B cell (primary cell): Measurements from ENCODE around the gene CSF1R. TPM values are rescaled to one million over a fixed set of nuclear protein-coding genes. Genes with fewer than 3 reads are reported as not detected.

Source experiments
- ATAC-seq: fragments of 200-7000 bp; cut with Tn5 transposase; one replicate; pipeline ENCODE4 v1.10.0; 2021; ENCODE audit warnings: low read depth, mild to moderate bottlenecking, moderate number of reproducible peaks, moderate library complexity
- CTCF ChIA-PET: fragments of 350-600 bp; sonication (Branson Sonifier 250); formaldehyde crosslinking; loops from one replicate; lab custom pipeline; 2021; ENCODE audit warnings: antibody characterized with exemption, inconsistent platforms; lab: Charles Lee
- POLR2A ChIA-PET: fragments of 350-600 bp; sonication (Branson Sonifier 250); formaldehyde crosslinking; loops from one replicate; lab custom pipeline; 2021; ENCODE audit warnings: antibody characterized with exemption; lab: Charles Lee
- DNase-seq: peaks from one replicate; pipeline ENCODE4 v3.0.0; 2013
- H2AFZ ChIP-seq: 2 replicates; pipeline ENCODE4 v1.6.1; 2012; ENCODE audit warnings: mild to moderate bottlenecking, low read depth, low read length; ENCODE audit not compliant: insufficient read depth, poor library complexity, severe bottlenecking
- H3K27ac ChIP-seq, 2 donors: 1 replicate in 1 of 2; 2 replicates in 1 of 2; pipeline ENCODE4 v1.5.1; 2012 to 2013; ENCODE audit warnings: low read length in 2 of 2, mild to moderate bottlenecking in 2 of 2, moderate library complexity in 1 of 2
- H3K27me3 ChIP-seq, 4 experiments: fragments of 200-600 bp in 1 of 4; sonication (generic) in 1 of 4; replicated peaks in 1 of 4; 1 replicate in 2 of 4; 2 replicates in 2 of 4; pipeline versions ENCODE4 v1.6.1 to v1.7.0; 2013 to 2016; ENCODE audit warnings: low read length in 3 of 4, mild to moderate bottlenecking in 2 of 4, mixed read lengths in 1 of 4, moderate library complexity in 1 of 4; ENCODE audit not compliant: insufficient read depth in 4 of 4, control insufficient read depth in 3 of 4; ENCODE audit errors: control extremely low read depth in 1 of 4
- H3K36me3 ChIP-seq, 2 experiments: replicated peaks in 1 of 2; 1 replicate in 1 of 2; 2 replicates in 1 of 2; pipeline versions ENCODE4 v1.6.1 to v1.7.1; 2013; ENCODE audit warnings: low read length in 1 of 2; ENCODE audit not compliant: insufficient read depth in 2 of 2, control insufficient read depth in 1 of 2; ENCODE audit errors: control extremely low read depth in 1 of 2, extremely low read depth in 1 of 2
- H3K4me1 ChIP-seq, 2 donors: fragments of 200-600 bp in 1 of 2; sonication (generic) in 1 of 2; 1 replicate in 1 of 2; 2 replicates in 1 of 2; pipeline versions ENCODE4 v1.5.1 to v1.6.1; 2013 to 2017; ENCODE audit warnings: low read length in 2 of 2; ENCODE audit not compliant: control insufficient read depth in 2 of 2, insufficient read depth in 2 of 2
- H3K4me2 ChIP-seq: replicated peaks from 2 replicates; pipeline ENCODE3; 2012; ENCODE audit warnings: mild to moderate bottlenecking, low read depth, low read length; ENCODE audit not compliant: poor library complexity, severe bottlenecking
- H3K4me3 ChIP-seq, 5 experiments: fragments of 200-600 bp in 1 of 5; sonication (generic) in 1 of 5; 1 replicate in 3 of 5; 2 replicates in 2 of 5; pipeline versions ENCODE4 v1.5.1 to v1.7.0; 2011 to 2016; ENCODE audit warnings: low read length in 4 of 5, mild to moderate bottlenecking in 4 of 5, low read depth in 2 of 5, control low read depth in 1 of 5, moderate library complexity in 1 of 5; ENCODE audit not compliant: insufficient read depth in 1 of 5; ENCODE audit errors: control extremely low read depth in 1 of 5, extremely low read depth in 1 of 5
- H3K79me2 ChIP-seq: fragments of 200-600 bp; sonication (generic); one replicate; pipeline ENCODE4 v1.6.0; 2016; ENCODE audit warnings: low read length; ENCODE audit not compliant: control insufficient read depth, insufficient read depth
- H3K9ac ChIP-seq: fragments of 200-600 bp; sonication (generic); 2 replicates; pipeline ENCODE4 v1.6.1; 2017; ENCODE audit warnings: mild to moderate bottlenecking, low read length, moderate library complexity
- H3K9me3 ChIP-seq, 3 donors: one replicate each; pipeline versions ENCODE4 v1.6.1 to v1.7.1; 2013; ENCODE audit warnings: low read length in 2 of 3; ENCODE audit not compliant: control insufficient read depth in 2 of 3, insufficient read depth in 1 of 3; ENCODE audit errors: control extremely low read depth in 1 of 3
- H4K20me1 ChIP-seq: 2 replicates; pipeline ENCODE4 v1.6.0; 2012; ENCODE audit warnings: mild to moderate bottlenecking, low read length; ENCODE audit not compliant: insufficient read depth, control insufficient read depth, poor library complexity, severe bottlenecking
- H3K27ac Mint-ChIP-seq: one replicate; pipeline ENCODE4 v1.8.0; 2021; ENCODE audit warnings: mixed read lengths
- H3K27me3 Mint-ChIP-seq: one replicate; pipeline ENCODE4 v1.8.0; 2021; ENCODE audit warnings: mixed read lengths
- H3K4me1 Mint-ChIP-seq: one replicate; pipeline ENCODE4 v1.8.0; 2021; ENCODE audit warnings: mixed read lengths
- H3K4me3 Mint-ChIP-seq: one replicate; pipeline ENCODE4 v1.8.0; 2021; ENCODE audit warnings: mixed read lengths
- H3K9me3 Mint-ChIP-seq: one replicate; pipeline ENCODE4 v1.8.0; 2022; ENCODE audit warnings: mixed read lengths; ENCODE audit not compliant: insufficient read depth
- EZH2 ChIP-seq: IDR thresholded peaks from 2 replicates; pipeline ENCODE4 v1.6.1; 2012; ENCODE audit warnings: borderline replicate concordance, low read depth, mild to moderate bottlenecking, moderate library complexity, low read length; ENCODE audit not compliant: insufficient read depth, poor library complexity, severe bottlenecking
- WGBS: methylation state at CpG from one replicate; pipeline ENCODE4 v1.1.5; 2013; ENCODE audit warnings: missing lambda C conversion rate; ENCODE audit not compliant: insufficient coverage; 5-methylcytosine and 5-hydroxymethylcytosine counted together
- intact Hi-C: fragments of 100-400 bp; cut with micrococcal nuclease; formaldehyde crosslinking; loops from one replicate; pipeline ENCODE4 v1.10.0; 2022
- polyA plus RNA-seq: library from polyadenylated mRNA; depleted of rRNA; stranded (reverse); fragments of >200 nt; gene quantifications from 2 replicates; pipeline ENCODE4 v1.2.3, GENCODE V29; 2012
- total RNA-seq, 2 donors: library from RNA; stranded (reverse); fragments of 120-200 nt in 1 of 2; gene quantifications; 1 replicate in 1 of 2; 2 replicates in 1 of 2; pipeline versions ENCODE4 v1.2.3 to v1.2.4, GENCODE V29; 2013 to 2022
- TF ChIP-seq, protein P1 (sequence below): fragments of 200-600 bp; IDR thresholded peaks from one replicate; pipeline ENCODE4 v1.8.0; 2022; ENCODE audit warnings: antibody characterized with exemption, mild to moderate bottlenecking

The CSF1R gene
- total and polyA plus RNA-seq, 2 donors (not counting 1 experiment from before 2014, with no cell fraction given), result 1.6 to 2.5 TPM

DNA sequence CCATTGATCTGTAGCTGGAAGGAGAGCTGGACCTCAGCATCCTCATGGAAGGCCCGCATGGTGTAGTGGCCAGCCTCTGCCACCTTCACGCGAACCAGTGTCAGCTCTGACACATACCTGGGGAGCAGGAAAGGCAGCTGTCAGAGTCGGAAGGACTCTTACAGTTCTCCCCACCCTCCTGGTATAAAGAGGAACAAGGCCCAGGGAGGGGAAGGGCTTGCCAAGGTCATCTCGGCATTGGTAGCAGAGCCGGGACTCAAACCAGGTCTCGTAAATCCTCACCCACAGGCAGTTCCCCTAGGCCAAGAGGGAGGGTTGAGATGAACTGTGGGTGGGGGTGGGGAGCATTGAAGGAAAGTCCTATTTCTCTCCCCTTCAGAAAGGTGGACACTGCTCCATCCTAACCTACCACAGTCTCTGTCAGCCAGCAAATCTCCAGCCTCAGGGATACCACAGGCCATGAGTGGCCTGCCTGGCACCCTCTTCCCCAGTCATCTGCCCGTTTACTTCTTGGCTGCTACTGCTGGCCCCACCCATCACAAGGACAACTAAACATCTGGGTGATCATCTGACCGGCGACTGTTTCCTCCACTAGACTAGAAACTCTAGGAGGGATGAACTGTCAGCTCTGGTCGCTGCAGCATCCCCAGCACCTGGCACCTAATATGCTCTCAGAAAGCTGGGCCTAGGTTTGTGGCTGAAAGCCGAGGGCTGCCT, 45.8 kb upstream of the CSF1R start:
- intact Hi-C loops, result no loop called here
- no peak for DNase-seq
- WGBS, result 67% methylated on average over 6 of the region's 12 CpGs

DNA sequence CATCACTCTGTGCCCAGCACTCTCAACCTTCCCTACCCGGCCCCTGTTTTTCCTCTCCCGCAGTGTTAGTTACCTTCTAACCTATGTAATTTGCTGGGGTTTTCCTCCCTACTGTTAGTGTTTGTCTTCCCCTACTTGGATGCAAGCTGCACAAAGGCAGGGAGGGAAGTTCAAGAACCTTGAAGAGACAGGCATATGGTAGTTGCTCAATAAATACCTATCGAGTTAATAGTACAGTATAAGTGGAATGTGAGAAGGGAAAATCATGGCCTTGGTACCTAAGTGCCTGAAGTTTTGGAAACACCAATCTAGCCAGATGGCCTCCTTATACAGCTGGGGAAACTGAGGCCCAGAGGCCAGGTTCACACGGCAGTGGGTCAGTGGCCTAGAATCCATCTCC, 45.1 kb upstream of the CSF1R start:
- H3K4me3 ChIP-seq, result no peak overlapping the region
- CTCF ChIA-PET, result interaction anchor here (1.7 kb wide), 1 partner anchor 219 kb away, joined by 3 read pairs; no protein-coding TSS in a partner anchor
- H3K9me3 Mint-ChIP-seq, result no peaks in the 10 kb centered on the region
- no peak overlapping the region for H3K9ac ChIP-seq
- H3K27ac Mint-ChIP-seq, result no peak overlapping the region
- TF ChIP-seq, protein P1, sequence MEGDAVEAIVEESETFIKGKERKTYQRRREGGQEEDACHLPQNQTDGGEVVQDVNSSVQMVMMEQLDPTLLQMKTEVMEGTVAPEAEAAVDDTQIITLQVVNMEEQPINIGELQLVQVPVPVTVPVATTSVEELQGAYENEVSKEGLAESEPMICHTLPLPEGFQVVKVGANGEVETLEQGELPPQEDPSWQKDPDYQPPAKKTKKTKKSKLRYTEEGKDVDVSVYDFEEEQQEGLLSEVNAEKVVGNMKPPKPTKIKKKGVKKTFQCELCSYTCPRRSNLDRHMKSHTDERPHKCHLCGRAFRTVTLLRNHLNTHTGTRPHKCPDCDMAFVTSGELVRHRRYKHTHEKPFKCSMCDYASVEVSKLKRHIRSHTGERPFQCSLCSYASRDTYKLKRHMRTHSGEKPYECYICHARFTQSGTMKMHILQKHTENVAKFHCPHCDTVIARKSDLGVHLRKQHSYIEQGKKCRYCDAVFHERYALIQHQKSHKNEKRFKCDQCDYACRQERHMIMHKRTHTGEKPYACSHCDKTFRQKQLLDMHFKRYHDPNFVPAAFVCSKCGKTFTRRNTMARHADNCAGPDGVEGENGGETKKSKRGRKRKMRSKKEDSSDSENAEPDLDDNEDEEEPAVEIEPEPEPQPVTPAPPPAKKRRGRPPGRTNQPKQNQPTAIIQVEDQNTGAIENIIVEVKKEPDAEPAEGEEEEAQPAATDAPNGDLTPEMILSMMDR, result no peak
- TF ChIP-seq EZH2, result no peak
- H3K4me1 Mint-ChIP-seq, result no peaks in the 10 kb centered on the region
- H3K27ac ChIP-seq, result no peak overlapping the region
- H3K4me2 ChIP-seq, result no peak overlapping the region
- 86% methylated on average over 1 of the region's 4 CpGs for WGBS
- no peaks in the 10 kb centered on the region for H3K27me3 ChIP-seq
- H3K4me3 Mint-ChIP-seq, result no peak overlapping the region
- POLR2A ChIA-PET, result no interaction called here
- no peaks in the 10 kb centered on the region for H3K36me3 ChIP-seq
- no peaks in the 10 kb centered on the region for H4K20me1 ChIP-seq
- no peaks in the 10 kb centered on the region for H3K79me2 ChIP-seq
- no peak for DNase-seq
- ATAC-seq, result no peak
- no peaks in the 10 kb centered on the region for H3K27me3 Mint-ChIP-seq
- H2AFZ ChIP-seq, result no peak overlapping the region
- no peaks in the 10 kb centered on the region for H3K4me1 ChIP-seq
- intact Hi-C loops, result no loop called here
- H3K9me3 ChIP-seq, result no peaks in the 10 kb centered on the region

More for the DNA sequence above, 45.8 kb upstream of the CSF1R start:
- Histone ChIP-seq H4K20me1 (no peaks in the 10 kb centered on the region), H2AFZ (no peak overlapping the region), H3K27me3 (no peaks in the 10 kb centered on the region), H3K4me1 (no peaks in the 10 kb centered on the region), H3K9ac (no peak overlapping the region), H3K27ac (no peak overlapping the region), H3K36me3 (no peaks in the 10 kb centered on the region), H3K9me3 (no peaks in the 10 kb centered on the region), H3K4me3 (no peak overlapping the region), H3K79me2 (no peaks in the 10 kb centered on the region), H3K4me2 (no peak overlapping the region)
- no peak overlapping the region for H3K27ac Mint-ChIP-seq
- no peaks in the 10 kb centered on the region for H3K9me3 Mint-ChIP-seq
- TF ChIP-seq EZH2, result no peak
- TF ChIP-seq, protein P1, result no peak
- ChIA-PET CTCF (no interaction called here), POLR2A (no interaction called here)
- H3K27me3 Mint-ChIP-seq, result no peaks in the 10 kb centered on the region
- no peak overlapping the region for H3K4me3 Mint-ChIP-seq
- ATAC-seq, result no peak
- H3K4me1 Mint-ChIP-seq, result no peaks in the 10 kb centered on the region
